Upper lobe of left lung (tissue), 4 donors: ENCODE measurements around the gene CYP26B1.

Experiments used
- CTCF ChIP-seq, 6 experiments: fragments of 450-650 bp in 4 of 6; fragments of 200-600 bp in 2 of 6; sonication (generic) in 2 of 6; IDR thresholded peaks; one replicate each; pipeline ENCODE4 v1.5.1; 2016 to 2019; ENCODE audit warnings: antibody characterized with exemption in 6 of 6
- EP300 ChIP-seq, 4 donors: sonication (generic); formaldehyde crosslinking; IDR thresholded peaks; one replicate each; pipeline ENCODE4 v1.5.1; 2017; ENCODE audit warnings: antibody characterized with exemption in 4 of 4, control low read depth in 2 of 4
- POLR2A ChIP-seq, 4 donors: fragments of 450-650 bp; IDR thresholded peaks; one replicate each; pipeline ENCODE4 v1.5.1; 2016 to 2017; ENCODE audit warnings: antibody characterized with exemption in 4 of 4, mild to moderate bottlenecking in 2 of 4
- POLR2AphosphoS5 ChIP-seq, 2 donors: sonication (generic); formaldehyde crosslinking; IDR thresholded peaks; one replicate each; pipeline ENCODE4 v1.5.1; 2017; ENCODE audit warnings: antibody characterized with exemption in 2 of 2

DNA sequence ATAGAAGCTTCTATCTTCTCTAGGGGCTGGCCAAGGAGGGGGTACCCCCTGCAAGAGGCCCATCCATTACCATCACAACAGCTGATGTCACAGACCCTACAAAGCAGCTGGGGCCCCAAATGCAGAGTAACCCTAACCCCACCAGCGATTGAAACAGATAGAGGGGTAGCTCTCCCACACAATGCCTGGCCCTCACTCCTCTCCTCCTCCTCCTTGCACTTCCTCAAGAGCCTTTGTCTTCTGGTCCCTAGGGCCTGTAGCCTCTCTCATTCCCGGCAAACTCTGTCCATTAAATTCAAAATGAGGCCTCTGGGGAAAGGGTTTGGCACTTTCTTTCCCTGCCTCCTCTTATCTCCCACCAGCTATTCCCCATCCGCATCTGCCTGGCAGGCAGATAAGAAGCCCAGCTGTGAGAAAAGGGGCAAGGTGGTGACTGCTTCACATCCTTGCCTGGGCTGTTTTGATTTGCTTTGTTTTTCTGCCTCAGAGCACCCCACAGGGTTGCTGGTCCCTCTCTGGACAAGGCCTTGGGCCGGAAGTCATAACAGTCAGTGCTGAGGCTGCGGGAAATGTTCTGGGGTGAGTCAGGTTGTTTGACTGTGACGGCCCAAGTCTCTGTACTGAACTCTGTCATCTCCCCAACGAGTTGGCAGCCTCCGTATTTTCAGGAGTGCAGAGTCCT lies 26.1 kb upstream of the CYP26B1 start:
- TF ChIP-seq CTCF (IDR thresholded peaks at IDR 0.05) (no peak), EP300 (IDR thresholded peaks at IDR 0.05) (no peak), POLR2A (IDR thresholded peaks at IDR 0.05) (no peak), POLR2AphosphoS5 (IDR thresholded peaks at IDR 0.05) (no peak)
